Mammary epithelial cell (primary cell): ENCODE results near the gene CLEC4M.

Experiments used
- EZH2 ChIP-seq: IDR thresholded peaks from 2 replicates; pipeline ENCODE4 v1.6.1; 2012; ENCODE audit warnings: low read length, inconsistent platforms, borderline replicate concordance
- TF ChIP-seq, protein P1 (sequence below), 2 donors: IDR thresholded peaks in 1 of 2; conservative IDR thresholded peaks in 1 of 2; 2 replicates each; pipeline ENCODE4 v1.5.1; 2011 to 2012; ENCODE audit warnings: inconsistent platforms in 2 of 2, low read length in 2 of 2, mild to moderate bottlenecking in 2 of 2, control low read depth in 1 of 2, low read depth in 1 of 2; ENCODE audit not compliant: insufficient read depth in 1 of 2; ENCODE audit errors: extremely low read depth in 1 of 2

DNA sequence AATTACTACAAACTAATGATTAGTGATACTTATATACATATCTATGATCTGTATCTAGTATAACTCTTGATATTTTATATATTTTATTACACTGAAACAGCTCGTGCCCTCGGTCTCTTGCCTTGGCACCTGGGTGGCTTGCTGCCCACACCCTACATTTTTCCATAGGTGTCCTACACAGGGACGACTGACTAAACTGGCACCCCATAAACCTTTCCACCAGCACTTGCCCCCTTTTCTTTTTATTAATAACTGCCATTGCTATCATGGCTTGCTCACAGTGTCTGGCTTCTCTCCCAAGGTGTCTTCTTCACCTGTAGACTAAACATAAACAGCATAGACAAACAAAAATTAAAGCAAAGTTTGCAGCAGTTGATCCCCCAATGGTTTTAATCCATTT lies 30.4 kb downstream of the CLEC4M start:
- TF ChIP-seq, protein P1, sequence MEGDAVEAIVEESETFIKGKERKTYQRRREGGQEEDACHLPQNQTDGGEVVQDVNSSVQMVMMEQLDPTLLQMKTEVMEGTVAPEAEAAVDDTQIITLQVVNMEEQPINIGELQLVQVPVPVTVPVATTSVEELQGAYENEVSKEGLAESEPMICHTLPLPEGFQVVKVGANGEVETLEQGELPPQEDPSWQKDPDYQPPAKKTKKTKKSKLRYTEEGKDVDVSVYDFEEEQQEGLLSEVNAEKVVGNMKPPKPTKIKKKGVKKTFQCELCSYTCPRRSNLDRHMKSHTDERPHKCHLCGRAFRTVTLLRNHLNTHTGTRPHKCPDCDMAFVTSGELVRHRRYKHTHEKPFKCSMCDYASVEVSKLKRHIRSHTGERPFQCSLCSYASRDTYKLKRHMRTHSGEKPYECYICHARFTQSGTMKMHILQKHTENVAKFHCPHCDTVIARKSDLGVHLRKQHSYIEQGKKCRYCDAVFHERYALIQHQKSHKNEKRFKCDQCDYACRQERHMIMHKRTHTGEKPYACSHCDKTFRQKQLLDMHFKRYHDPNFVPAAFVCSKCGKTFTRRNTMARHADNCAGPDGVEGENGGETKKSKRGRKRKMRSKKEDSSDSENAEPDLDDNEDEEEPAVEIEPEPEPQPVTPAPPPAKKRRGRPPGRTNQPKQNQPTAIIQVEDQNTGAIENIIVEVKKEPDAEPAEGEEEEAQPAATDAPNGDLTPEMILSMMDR (conservative IDR thresholded peaks at IDR 0.05 in 1 of 2, IDR thresholded peaks at IDR 0.05 in 1 of 2; ENCODE audit: extremely low read depth in 1 of 2, insufficient read depth in 1 of 2, low read depth in 1 of 2, low read length in 2 of 2), result no peak
- no peak for TF ChIP-seq EZH2
